Mesothelial cell of epicardium (in vitro differentiated cells): Measurements from ENCODE around the gene ANP32E. TPM values are rescaled to one million over a fixed set of nuclear protein-coding genes. Genes with fewer than 3 reads are reported as not detected.
"Not testable (repeated sequence)": the region's sequence is repeated elsewhere in the genome, so short reads cannot be mapped to it uniquely, and the experiment has no call there.

Source experiments
- DNase-seq, 2 experiments: peaks; one replicate each; pipeline ENCODE4 v3.0.0; 2021; ENCODE audit warnings: low spot score in 2 of 2; ENCODE audit not compliant: unreplicated experiment in 2 of 2
- H3K27ac Mint-ChIP-seq: 2 replicates; pipeline ENCODE4 v1.8.0; 2021; ENCODE audit warnings: mixed read lengths
- H3K27me3 Mint-ChIP-seq: 2 replicates; pipeline ENCODE4 v1.8.0; 2021; ENCODE audit warnings: low read depth, mixed read lengths
- H3K36me3 Mint-ChIP-seq: 2 replicates; pipeline ENCODE4 v1.8.0; 2021; ENCODE audit warnings: mixed read lengths
- H3K4me1 Mint-ChIP-seq: 2 replicates; pipeline ENCODE4 v1.8.0; 2021; ENCODE audit warnings: mixed read lengths
- H3K4me3 Mint-ChIP-seq: 2 replicates; pipeline ENCODE4 v1.8.0; 2021; ENCODE audit warnings: mild to moderate bottlenecking, moderate library complexity, mixed read lengths
- H3K9me3 Mint-ChIP-seq: 2 replicates; pipeline ENCODE4 v1.8.0; 2021; ENCODE audit warnings: mixed read lengths
- total RNA-seq: library from RNA; stranded (reverse); gene quantifications from 3 replicates; pipeline ENCODE4 v1.2.1, GENCODE V29; 2021
- TF ChIP-seq, protein P1 (sequence below): fragments of 200-600 bp; sonication (generic); IDR thresholded peaks from one replicate; pipeline ENCODE4 v1.5.0; 2021; ENCODE audit warnings: antibody characterized with exemption; ENCODE audit not compliant: unreplicated experiment

ANP32E gene
- total RNA-seq, 1 donor from 2014 or later: 56.6 TPM

DNA sequence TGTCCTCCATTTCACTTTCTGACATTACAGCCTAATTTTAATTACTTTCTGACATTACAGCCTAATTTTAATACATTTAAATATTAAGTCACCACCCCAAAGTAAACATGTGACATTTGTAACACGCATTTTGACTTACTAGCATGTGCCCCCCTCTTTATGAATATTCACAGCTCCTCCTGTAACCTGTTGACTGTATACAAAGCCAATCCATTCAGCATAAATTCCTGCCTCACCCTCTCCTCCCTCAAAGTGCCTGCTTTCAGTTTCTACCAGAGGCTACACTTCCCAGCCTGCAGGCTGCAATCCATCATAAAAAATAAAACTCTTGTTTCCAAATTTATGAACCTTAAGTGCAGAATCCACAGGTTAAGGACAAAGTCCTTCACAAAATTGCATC, 39.5 kb downstream of the ANP32E start:
- TF ChIP-seq, protein P1, sequence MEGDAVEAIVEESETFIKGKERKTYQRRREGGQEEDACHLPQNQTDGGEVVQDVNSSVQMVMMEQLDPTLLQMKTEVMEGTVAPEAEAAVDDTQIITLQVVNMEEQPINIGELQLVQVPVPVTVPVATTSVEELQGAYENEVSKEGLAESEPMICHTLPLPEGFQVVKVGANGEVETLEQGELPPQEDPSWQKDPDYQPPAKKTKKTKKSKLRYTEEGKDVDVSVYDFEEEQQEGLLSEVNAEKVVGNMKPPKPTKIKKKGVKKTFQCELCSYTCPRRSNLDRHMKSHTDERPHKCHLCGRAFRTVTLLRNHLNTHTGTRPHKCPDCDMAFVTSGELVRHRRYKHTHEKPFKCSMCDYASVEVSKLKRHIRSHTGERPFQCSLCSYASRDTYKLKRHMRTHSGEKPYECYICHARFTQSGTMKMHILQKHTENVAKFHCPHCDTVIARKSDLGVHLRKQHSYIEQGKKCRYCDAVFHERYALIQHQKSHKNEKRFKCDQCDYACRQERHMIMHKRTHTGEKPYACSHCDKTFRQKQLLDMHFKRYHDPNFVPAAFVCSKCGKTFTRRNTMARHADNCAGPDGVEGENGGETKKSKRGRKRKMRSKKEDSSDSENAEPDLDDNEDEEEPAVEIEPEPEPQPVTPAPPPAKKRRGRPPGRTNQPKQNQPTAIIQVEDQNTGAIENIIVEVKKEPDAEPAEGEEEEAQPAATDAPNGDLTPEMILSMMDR: no peak
- no peak overlapping the region for H3K4me3 Mint-ChIP-seq

DNA sequence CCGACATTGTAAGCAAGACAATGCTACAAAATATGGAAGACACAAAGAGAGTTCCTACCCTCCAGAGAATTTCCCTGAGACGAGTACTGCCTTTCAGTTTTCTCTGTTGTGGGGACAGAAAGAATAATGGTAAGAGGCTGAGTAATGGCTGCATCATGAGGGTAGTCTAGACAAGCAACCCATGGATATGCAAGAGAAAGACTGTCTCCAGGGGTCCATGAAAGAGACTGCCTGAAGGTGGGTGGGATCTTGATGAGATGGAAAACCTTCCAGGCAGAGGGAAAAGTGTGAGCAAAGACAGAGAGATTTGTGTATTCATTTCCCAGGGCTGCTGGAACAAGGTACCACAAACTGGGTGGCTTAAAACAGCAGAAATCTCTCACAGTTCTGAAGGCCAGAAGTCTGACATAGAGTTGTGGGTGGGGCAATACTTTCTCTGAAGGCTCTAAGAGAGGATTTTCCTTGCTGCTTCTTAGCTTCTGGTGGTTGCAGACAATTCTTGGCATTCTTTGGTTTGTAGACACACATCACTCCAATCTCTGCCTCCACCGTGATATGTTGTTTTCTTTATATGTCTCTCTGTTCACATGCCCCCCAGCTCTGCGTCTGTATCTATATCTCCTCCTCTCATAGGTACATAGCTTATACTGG, 41.4 kb downstream of the ANP32E start:
- Mint-ChIP-seq H3K36me3 (no peaks in the 10 kb centered on the region), H3K4me3 (no peak overlapping the region), H3K27me3 (no peaks in the 10 kb centered on the region), H3K4me1 (peaks cover 8% of the 10 kb centered on the region), H3K27ac (no peak overlapping the region), H3K9me3 (peaks cover 8% of the 10 kb centered on the region)
- no peak for DNase-seq
- TF ChIP-seq, protein P1: no peak

More for the DNA sequence above, 39.5 kb downstream of the ANP32E start:
- H3K27ac Mint-ChIP-seq: no peak overlapping the region
- peaks cover 8% of the 10 kb centered on the region for H3K4me1 Mint-ChIP-seq
- H3K27me3 Mint-ChIP-seq: no peaks in the 10 kb centered on the region
- no peak for DNase-seq
- H3K36me3 Mint-ChIP-seq: no peaks in the 10 kb centered on the region
- H3K9me3 Mint-ChIP-seq: peaks cover 8% of the 10 kb centered on the region

- H3K27me3 Mint-ChIP-seq: no peaks in the 10 kb centered on the region
- H3K4me3 Mint-ChIP-seq: no peak overlapping the region
- TF ChIP-seq, protein P1: no peak
- no peaks in the 10 kb centered on the region for H3K36me3 Mint-ChIP-seq
- peak overlapping the region; percentile 90 for H3K27ac Mint-ChIP-seq
- DNase-seq: no peak
- peaks cover 13% of the 10 kb centered on the region for H3K4me1 Mint-ChIP-seq
- H3K9me3 Mint-ChIP-seq: peaks cover 8% of the 10 kb centered on the region
These were observed 43.9 kb downstream of the ANP32E start for GRCh38 chr1:150192012-150192411.

GRCh38 chr1:150187560-150187931, 48.4 kb downstream of the ANP32E start:
- Mint-ChIP-seq H3K4me3 (no peak overlapping the region), H3K9me3 (peaks cover 3% of the 10 kb centered on the region), H3K27ac (no peak overlapping the region), H3K4me1 (peaks cover 12% of the 10 kb centered on the region), H3K27me3 (no peaks in the 10 kb centered on the region), H3K36me3 (no peaks in the 10 kb centered on the region)
- DNase-seq: no peak
- TF ChIP-seq, protein P1: peak; percentile 19

DNA sequence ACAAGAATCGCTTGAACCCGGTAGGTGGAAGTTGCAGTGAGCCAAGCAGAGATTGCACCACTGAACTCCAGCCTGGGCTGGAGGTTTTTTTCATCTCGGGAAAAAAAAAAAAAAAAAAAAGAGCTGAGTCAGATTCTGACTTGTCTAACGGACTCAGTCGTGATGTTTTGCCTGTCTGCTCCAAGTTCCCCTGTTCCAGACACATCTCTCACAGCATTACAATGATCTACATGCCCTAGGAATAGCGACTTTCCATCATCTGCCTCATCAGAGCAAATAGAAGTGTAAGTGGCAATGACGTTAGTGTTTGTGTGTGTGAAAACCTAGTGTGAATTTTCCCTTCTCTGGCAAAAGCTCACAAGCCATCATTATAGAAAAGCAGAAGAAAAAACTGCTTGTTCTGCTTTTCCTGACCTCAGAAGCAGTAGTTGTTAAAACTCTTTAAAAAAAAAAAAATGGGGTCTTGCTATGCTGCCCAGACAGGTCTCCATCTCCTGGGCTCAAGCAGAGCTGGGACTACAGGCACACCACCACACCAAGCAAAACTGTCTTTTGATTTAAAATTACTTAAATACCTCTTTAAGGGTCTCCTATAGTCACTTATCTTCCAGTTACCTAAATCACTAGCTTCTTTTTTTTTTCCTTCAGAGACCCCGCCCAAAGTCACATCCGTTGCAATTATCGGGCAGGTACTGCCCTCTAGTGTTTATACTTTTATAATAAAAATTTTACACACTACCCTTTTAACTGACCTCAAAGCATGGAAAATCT, 48.9 kb downstream of the ANP32E start:
- Mint-ChIP-seq H3K4me3 (no peak overlapping the region), H3K27me3 (no peaks in the 10 kb centered on the region), H3K27ac (no peak overlapping the region), H3K4me1 (peaks cover 7% of the 10 kb centered on the region), H3K36me3 (no peaks in the 10 kb centered on the region), H3K9me3 (peaks cover 3% of the 10 kb centered on the region)
- DNase-seq: no peak
- TF ChIP-seq, protein P1: peak; percentile 59

DNA sequence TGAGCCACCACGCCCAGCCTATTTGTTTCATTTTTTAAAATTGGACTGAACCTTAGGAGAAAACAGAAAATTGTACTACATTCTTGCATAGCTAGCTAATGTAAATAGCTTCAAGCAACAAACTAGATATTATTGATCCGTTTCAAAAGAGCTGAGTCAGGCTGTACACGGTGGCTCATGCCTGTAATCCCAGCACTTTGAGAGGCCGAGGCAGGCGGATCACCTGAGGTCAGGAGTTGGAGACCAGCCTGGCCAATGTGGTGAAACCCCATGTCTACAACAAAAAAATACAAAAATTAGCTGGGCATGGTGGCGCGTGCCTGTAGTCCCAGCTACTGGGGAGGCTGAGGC, 49.5 kb downstream of the ANP32E start:
- DNase-seq, H3K4me1 Mint-ChIP-seq, H3K4me3 Mint-ChIP-seq, H3K27me3 Mint-ChIP-seq, H3K27ac Mint-ChIP-seq, H3K36me3 Mint-ChIP-seq, H3K9me3 Mint-ChIP-seq: not testable (repeated sequence)
